Umbilical cord (tissue), 2 donors: ENCODE results near the gene CD320. TPM values are rescaled to one million over a fixed set of nuclear protein-coding genes. Genes with fewer than 3 reads are reported as not detected.
"Not testable (repeated sequence)": the region's sequence is repeated elsewhere in the genome, so short reads cannot be mapped to it uniquely, and the experiment has no call there.

ENCODE experiments used
- DNase-seq: peaks from one replicate; pipeline ENCODE4 v3.0.0-alpha.2; 2015; ENCODE audit warnings: low spot score
- total RNA-seq: library from RNA; depleted of rRNA; stranded (reverse); fragments of >200 nt; gene quantifications from one replicate; pipeline ENCODE4 v1.2.3, GENCODE V29; 2014; ENCODE audit warnings: low replicate concordance; ENCODE audit not compliant: insufficient read depth

Gene CD320
- total RNA-seq, 1 donor from 2014 or later: 4.1 TPM

DNA sequence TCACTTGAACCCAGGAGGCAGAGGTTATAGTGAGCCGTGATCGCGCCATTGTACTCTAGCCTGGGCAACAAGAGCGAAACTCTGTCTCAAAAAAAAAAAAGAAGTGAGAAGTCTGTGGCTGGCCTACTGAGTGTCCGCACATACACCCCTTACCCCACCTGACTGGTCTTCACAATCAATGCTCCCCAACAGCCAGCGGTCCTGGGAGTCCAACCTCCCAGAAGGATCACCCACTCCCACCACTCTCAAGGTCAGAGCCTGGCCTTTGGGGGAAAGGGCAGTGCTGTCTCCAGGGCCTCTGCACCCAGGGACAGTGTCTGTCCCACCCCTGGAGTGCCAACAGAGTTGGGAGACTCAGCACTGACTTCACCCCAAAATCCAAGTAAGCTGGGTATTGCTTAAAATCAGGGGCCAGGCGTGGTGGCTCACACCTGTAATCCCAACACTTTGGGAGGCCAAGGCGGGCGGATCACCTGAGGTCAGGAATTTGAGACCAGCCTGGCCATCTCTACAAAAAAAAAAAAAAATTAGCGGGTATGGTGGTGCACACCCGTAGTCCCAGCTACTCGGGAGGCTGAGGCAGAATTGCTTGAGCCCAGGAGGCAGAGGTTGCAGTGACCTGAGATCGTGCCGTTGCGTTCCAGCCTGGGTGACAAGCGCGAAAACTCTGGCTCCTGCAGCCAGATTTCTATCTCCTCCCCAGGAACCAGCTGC, 2.3 kb upstream of the CD320 start:
- no peak for DNase-seq

DNA sequence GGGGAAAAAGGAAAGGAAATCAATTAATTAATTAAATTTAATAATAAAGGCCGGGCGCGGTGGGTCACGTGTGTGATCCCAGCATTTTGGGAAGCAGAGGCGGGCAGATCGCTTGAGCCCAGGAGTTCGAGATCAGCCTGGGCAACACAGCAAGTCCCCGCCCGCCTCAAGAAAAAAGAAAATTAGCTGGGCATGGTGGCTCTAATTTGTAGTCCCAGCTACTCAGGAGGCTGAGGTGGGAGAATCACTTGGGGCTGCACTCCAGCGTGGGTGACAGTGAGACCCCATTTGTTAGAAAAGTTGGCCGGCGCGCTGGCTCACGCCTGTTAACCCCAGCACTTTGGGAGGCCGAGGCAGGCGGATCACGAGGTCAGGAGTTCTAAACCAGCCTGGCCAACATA, 733 bp upstream of the CD320 start:
- no peak for DNase-seq

DNA sequence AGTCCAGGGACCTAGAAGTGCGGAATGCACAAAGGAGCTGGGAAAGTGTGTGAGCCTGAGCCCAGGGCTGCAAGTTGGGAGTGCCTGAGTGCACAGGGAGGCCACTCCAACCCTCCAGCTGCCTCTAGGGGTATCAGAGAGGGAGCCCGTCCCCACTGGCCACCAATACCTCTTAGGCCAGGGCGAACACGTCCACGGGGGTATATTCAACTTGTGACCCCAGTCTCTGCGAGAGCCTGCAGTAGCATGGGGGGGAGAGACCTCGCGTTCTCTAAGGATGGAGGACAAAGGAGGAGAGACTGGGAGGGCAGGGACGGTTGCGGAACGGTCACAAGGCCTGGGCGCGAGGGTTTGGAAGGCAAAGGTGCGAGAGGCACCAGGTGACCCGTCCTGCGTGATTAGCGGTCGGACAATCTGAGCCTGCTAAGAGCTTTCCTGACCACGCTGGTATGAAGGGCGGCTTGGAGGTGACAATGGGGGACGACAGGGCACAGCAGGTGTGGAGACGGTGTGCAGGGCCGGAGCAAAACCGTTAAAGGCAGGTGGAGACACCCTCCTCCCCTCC, 676 bp downstream of the CD320 start:
- DNase-seq: no peak

DNA sequence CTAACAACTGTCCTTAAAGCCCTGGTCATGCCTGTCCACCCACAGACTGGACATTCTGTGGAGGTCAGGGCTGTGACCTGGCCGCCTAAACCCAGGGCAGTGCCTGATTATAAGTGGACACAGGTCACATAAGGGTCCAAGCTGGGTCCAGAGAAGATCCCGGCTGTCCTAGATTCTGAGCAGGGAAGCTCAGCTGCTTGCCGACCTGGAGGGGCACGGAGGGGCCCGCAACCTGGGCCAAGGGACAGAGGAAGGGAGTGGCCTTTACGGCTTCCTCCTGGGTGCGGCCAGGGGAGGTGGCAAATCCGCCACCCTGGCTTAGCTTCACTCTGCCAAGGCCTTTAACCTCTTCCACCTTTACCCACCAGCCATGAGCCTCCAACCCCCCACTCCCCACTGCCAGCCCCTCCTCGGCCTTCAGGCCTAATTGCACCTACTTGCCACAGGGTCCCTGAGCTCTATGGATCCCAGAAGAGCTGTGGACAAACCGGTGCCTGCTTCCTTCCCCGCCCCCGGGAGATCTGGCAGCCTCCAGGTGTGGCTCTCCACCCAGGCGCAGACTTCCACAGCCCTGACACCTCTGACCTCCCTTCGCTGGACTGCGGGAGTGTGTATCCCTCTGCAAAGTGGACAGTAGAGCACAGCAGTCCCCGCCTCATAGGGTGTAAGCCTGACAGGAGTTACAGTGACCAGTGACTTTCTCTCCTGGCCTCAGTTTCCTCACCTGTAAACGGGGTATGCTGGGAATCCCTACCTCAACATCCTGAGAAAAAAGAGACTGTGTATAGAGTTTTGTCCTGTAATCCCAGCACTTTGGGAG, 1.7 kb downstream of the CD320 start:
- DNase-seq: no peak

DNA sequence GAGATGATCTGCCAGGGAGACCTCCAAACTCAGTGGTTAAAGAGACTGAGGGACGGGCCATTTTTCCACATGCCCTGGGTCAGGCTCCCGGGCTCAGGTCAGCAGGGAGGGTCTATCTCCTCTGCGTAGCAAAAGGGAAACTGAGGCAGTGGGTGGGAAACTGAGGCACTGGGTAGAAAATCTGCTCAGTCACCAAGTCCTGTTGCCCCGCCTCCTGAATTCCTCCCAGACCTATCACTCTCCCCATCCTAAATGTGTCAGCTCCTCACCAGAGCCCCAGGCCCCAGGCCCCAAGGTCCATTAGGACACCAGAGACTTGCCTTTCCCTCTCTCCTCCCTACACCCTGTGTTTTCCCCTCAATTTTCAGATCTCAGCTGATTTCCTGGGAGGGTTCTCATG, 2.4 kb downstream of the CD320 start:
- no peak for DNase-seq

DNA sequence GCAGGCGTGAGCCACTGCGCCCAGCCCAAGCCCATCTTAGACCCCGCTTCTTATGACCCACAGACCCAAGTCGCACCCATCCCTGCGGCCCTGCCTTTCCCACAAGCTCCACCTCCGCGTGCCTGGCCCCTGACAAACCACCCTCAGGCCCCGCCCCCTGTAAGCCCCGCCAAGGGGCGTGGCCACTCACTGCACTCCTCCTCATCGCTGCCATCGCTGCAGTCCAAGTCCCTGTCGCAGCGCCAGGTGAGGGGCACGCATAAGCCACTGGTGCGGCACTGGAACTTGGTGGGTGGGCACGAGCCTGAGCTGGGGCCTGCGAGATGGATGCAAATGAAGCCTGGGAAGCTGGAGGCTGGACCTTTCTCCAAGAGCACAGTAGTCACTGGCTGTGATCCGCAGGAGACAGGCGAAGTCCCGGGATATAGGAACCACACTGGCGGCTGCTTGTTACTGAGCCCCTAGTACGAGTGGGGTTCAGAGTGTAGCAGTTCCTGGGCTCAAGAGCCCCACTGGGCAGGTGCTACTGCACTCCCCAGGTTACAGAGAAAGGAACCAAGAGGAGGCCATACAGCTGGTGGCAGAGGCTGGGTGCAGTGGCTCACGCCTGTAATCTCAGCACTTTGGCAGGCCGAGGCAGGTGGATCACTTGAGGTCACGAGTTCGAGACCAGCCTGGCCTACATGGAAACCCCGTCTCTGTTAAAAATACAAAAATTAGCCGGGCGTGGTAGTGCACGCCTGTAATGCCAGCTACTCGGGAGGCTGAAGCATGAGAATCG, 3.1 kb downstream of the CD320 start:
- no peak for DNase-seq

DNA sequence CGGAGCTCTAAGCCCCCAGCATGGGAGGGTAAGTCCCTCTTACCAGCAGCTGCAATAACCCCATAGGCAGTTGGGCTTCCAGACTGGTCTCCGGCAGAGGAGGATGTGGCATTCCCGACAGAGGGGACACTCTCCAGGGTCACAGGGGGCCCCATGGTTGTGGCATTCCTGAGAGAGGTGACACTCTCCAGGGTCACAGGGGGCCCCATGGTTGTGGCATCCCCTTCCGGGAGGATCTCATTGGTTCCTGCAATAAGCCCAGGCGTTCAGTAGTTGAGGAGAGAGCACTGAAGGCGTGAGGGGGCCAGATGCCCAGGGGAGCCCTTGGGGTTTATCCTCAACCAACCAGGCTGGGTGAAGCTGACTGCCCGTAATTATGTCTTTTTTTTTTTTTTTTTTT, 5.4 kb downstream of the CD320 start:
- DNase-seq: no peak

DNA sequence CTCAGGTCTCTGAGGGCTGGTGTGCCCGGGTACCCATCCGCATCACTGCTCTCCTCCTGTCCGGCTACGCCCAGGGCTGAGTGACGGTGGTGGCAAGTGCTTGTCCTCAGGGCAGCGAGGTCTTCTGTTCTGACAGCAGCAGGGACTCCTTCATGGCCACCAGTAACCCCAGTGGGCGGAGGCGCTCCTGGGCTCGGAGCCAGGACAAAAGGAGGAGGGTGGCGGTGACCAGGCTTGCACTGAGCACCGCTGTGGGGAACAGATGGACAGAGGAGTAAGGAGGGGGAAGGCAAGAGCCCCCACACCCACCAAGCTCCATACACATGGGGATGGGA, 5.8 kb downstream of the CD320 start:
- DNase-seq: no peak

DNA sequence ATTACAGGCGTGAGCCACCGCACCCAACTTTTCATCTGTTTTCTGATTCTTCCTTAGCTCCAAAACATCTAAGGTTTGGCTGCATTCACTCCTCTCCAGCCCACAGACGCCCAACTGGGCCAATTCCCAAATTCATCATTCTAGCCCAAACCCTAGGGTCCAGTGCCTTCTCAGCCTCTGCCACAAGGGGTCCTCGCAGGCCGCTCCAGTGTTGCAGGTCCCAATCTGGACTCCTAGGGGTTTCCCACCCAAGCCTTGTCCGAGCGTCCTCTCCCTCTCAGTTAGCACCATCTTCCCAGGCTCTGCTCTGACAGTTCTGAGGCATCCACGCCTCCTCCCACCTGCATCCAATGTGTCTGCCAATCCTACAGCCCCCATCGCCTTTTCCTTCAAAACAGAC, 16.8 kb downstream of the CD320 start:
- DNase-seq: not testable (repeated sequence)

DNA sequence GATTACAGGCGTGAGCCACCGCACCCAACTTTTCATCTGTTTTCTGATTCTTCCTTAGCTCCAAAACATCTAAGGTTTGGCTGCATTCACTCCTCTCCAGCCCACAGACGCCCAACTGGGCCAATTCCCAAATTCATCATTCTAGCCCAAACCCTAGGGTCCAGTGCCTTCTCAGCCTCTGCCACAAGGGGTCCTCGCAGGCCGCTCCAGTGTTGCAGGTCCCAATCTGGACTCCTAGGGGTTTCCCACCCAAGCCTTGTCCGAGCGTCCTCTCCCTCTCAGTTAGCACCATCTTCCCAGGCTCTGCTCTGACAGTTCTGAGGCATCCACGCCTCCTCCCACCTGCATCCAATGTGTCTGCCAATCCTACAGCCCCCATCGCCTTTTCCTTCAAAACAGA, 31.6 kb downstream of the CD320 start:
- DNase-seq: not testable (repeated sequence)

DNA sequence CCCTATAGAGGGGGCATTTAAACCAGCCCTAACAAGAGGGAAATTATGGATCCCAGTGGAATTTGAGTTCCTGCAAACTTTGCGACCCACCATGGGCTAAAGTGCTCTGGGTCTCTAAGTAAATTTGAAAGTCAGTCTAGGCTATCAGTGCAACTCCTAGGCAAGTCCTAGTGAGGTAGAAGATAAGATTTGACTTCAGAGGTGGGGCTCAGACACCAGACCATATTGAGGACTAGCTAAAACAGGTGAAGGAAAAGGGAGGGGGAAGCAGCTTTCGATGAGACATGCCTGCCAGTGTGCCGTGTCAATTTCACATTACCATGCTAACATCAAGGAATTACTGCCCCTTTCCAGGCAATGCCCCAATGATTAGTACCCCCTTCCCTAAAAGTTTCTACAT, 38.4 kb downstream of the CD320 start:
- no peak for DNase-seq

DNA sequence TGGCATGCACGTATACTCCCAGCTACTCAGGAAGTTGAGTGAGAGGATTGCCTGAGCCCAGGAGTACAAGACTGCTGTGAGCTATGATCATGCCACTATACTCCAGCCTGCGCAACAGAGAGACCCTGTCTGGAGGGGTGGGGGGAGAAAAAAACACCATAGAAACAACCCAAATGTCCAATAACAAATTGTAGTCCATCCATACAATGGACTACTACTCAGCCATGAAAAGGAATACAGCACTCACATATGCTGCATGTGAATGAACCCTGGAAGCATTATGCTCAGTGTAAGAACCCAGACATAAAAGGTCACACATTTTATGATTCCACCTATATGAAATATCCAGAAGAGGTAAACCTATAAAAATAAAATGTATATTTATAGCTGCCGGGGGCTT, 42.3 kb downstream of the CD320 start:
- no peak for DNase-seq

DNA sequence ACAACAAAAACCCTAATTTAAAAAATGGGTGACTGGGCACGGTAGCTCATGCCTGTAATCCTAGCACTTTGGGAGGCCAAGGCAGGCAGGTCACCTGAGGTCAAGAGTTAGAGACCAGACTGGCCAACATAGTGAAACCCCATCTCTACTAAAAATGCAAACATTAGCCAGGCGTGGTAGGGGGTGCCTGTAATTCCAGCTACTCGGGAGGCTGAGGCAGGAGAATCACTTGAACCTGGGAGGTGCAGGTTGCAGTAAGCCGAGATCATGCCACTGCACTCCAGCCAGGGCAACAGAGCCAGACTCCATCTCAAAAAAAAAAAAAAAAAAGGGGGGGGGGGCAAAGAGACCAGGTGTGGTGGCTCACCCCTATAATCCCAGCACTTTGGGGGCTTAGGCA, 43.9 kb downstream of the CD320 start:
- not testable (repeated sequence) for DNase-seq

DNA sequence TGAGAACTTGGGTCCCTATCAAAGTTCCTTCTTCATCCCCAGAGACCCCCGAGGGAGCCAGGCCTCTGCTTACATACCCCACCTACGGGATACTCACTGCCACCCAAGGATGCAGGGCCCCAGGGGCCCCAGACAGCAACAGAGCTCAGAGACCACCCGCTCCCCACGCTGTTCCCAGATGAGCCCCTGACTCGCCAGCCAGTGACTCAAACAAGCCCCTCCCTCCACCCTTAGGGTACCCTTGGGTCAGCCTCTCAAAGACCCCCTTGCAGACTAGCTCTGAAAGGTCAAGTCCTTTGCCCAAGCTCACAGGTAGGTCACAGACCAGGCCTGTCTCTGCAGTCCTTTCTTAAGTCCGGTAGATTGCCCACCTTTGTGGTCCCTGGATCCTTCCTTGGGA, 45.7 kb downstream of the CD320 start:
- no peak for DNase-seq

DNA sequence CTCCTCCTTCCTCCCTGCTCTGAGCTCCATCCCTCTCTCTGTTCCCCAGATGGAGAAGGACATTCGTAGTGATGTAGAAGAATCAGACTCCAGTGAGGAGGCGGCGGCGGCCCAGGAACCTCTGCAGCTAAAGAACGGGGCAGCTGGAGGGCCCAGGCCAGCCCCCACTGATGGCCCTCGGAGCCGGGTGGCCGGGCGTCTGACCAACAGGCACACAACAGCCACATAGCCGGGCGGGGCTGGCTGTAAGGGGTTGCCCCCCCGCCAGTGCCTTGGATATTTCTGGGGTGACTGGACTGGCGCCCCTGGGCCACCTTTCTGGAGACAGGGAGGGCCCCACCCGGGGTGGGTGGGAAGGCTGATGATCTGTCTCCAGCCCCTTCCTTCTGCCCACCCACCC, 46.3 kb downstream of the CD320 start:
- DNase-seq: no peak

DNA sequence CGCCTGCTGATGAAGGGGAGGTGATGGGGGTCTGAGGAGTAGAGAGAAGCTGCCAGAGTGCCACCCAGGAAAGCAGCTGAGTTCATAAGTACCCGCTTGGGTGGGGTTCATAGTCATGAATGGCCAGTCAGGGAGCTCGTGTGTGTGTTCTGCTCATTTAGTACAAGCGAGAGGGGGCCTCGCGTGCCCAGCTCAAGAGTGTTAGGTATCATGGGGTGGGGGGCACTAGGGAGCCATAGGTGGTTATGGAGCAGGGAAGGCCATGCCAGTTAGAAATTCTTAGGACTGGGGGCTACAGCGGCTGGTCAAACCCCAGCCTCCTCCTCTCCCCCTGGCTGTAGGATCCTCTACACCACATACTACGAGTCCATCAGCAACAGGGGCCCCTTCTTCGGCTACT, 46.8 kb downstream of the CD320 start:
- DNase-seq: no peak

DNA sequence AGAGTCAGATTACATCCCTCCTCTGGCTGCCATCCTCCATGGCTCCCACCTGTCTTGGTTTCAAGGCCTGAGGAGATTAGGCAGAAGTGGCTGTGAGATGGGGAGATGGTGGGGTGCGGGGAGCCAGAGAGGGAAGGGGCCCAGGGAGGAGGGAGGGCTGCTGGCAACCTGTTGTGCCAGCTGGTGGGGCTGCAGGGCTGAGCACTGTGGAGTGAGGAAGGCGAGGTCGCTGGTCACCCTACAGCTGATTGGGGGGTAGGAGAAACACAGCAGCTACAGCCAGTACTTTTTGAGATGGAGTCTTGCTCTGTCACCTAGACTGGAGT, 48.3 kb downstream of the CD320 start:
- DNase-seq: no peak

DNA sequence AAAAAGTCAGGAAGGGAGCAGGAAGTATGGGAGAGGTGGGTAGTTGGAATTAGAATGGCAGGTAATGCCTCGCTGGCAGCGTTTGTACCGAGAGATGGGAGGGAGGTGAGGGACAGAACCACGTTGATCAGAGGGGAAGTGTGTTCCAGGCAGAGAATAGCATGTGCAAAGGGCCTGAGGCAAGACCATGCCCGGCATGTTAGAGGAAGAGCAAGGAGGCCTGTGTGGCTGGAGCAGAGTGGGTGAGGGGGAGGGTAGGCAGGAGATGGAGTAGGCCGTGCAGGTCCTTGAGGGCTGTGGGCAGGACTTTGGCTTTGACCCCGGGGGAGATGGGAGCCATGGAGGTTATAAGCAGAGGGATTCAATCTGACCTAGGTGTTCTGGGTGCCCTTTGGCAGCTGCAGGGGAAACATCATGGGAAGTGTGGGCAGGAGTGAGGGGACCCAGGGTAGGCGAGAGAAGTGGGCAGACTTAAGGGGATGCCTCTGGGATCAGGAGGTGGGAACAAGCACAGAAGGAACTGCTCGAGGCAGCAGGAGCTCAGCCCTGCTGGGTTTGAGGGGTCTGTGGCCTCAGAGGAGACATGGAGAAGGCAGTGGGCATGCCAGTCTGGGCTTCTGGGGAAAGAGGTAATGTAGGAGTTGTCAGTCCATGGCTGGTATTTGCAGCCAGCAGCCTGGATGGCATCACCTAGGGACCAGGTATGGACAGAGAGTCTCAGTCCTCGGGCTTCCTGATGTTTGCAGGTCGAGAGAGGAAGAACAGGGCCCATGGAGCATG, 48.8 kb downstream of the CD320 start:
- DNase-seq: no peak

DNA sequence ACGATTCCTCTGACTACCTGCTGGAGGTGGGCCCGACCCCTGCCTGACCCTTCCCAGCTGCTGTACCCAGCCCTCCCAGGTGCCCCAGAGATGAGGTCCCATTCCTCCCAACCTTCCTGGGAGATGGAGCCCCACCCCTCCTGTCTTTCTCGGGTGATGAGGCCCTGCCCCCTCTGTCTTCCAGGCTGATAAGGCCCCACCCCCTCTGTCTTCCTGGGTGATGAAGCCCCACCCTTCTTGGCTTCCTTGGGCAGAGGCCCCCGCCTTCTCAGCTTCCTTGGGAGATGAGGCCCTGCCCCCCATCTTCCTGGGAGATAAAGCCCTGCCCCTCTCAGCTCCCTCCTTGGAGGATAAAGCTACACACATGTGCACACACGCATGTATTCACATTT, 51.1 kb downstream of the CD320 start:
- DNase-seq: no peak

DNA sequence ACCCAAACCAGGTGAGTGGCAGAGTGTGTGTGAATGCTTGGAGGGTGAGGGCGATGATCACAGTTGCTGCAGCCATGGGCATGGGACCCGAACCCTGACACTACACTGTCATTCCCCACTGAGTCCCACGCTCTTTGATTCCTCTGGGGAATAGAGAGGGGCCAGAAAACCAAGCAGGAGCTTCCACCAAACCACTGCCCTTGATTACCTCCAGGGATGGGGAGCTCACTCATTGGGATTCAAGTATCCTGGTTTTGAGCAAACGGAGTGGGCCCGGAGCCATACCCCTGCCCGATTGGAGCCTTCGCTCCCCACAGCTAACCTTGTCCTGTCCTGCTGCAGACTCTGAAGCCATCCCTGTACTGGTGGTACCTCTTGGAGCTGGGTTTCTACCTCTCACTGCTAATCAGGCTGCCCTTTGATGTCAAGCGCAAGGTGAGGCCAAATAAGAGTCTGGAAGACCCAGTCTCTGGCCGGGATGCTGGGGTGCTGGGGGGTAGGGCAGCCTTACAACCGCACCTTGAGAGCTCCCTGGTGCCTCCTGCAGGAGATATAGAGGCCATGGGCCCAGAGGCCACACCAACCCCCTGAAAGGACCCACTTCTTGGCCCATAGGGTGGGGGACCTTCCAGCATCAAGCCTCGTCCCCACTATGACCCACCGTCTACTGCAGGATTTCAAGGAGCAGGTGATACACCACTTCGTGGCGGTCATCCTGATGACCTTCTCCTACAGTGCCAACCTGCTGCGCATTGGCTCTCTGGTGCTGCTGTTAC, 51.7 kb downstream of the CD320 start:
- no peak for DNase-seq
